GM18498 (cell line): ENCODE results near the gene GPR4.
"Not testable (repeated sequence)": the region's sequence is repeated elsewhere in the genome, so short reads cannot be mapped to it uniquely, and the experiment has no call there.

Experiments
- ATAC-seq: cut with Tn5 transposase; IDR thresholded peaks from one replicate; pipeline ENCODE4 v1.9.1; 2021; ENCODE audit warnings: mild to moderate bottlenecking, moderate library complexity; ENCODE audit not compliant: unreplicated experiment

GPR4 gene

GRCh38 chr19:45601524-45602374 is at the start of gene GPR4:
TSS of gene GPR4 (minus strand) at chr19:45602212. CDS start at chr19:45591866, 10,346 bp downstream.
- ATAC-seq = no peak

DNA sequence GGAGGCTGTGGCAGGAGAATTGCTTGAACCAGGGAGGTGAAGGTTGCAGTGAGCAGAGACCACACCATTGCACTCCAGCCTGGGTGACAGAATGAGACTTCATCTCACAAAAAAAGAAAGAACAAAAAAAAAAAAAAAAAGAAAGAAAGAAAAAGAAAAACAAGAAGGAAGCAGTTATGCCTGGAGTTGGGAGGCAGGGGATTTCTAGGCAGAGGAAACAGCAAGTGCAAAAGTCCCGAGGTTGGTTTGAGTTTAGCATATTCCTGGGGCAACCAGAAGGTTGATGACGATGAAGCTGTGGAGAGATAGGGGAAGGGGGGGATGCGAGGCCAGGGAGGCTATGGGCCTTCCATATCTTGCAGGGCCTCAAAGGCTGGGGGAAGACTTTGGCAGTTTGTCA is 48.7 kb upstream of the GPR4 start:
- no peak for ATAC-seq

DNA sequence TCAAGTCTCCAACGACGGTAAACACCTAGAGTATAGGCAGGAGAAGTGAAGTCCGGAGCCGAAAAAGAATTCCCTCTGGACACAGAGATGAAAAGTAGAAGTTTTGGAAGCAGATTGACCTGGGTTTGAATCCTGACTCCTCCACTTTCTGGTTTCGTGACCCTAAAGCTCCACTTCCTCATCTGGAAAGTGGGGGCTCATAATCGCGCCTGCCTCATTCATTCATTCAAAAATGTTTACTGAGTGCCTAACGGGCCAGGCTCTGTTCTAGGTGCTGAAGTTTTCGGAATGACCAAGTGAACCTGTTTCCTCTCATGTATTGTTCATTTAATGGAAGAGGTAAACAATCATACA is 44.3 kb upstream of the GPR4 start:
- no peak for ATAC-seq

DNA sequence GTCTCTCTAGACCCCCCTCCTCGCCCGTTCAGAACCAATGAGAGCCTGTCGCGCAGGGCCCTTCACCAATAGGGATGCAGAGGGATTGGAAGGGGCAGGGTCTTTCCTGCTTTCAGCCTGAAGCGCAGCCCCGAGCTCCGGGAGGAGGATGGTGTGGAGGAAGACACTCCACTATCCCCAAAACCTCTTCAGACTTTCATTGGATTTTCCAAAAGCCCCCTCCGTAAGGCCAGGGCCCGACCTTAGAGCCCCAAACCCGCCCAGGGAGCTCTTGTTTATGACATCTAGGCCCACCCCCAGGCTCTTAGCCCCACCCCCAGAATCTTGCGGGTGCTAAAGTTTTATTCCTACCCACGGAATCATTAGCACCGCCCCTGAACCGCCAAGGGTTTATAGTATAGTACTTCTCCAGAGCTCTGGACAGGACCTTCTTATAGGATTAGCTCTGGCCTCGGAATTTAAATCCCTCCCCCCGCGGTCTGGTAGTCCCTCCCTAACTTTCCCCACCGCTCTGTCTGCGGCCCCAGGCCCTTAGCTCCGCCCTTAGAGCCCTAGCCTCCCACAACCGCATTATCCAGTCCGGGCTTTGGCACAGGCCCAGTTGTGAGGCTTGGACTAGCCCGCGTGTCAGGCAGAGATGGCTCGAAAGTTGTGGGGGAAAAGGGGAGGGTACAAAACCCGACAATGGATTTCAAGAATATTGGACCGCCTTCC is 43.8 kb upstream of the GPR4 start:
- ATAC-seq = peak; percentile 34

- no peak for ATAC-seq
These were observed 43.1 kb upstream of the GPR4 start for GRCh38 chr19:45645068-45645630.

DNA sequence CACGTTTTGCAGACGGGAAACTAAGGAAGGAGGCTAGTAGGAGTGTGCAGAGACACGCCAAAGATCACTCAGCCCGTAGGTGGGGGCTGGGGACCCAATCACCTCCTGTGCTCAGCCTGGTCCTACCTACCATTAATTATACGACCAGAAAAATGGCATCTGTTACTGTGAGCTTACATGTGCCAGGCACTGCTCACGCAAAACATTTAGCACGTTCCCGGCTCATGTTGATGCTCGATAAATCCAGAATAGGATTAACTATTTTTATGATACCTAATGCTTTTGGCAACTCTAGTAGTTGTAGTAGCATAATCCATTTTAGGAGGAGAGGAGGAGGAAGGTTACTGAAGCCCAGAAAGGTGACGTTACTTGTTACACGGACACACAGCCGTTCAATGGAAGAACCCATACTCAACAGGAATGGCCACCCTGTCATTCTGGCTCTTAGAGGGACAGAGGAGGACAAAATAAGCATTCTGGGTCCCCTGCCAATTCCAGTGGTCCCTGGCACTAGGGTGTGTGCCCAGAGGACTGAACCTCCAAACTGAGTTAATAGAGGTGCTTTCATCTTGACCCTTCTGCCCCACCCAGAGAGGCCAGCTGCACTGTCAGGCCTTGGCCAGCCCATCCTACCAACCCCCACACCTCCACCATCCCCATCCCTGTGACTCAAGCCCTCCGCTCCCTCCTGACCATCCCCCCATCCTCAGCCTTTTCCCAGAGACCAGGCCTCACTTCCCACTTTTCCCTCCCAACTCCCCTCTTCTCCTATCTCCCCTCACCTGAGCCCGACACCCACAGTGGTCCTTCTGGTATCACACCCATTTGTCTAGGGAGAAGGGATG is 42.1 kb upstream of the GPR4 start:
- ATAC-seq = no peak

GRCh38 chr19:45643024-45643926 is 41.3 kb upstream of the GPR4 start:
- no peak for ATAC-seq

DNA sequence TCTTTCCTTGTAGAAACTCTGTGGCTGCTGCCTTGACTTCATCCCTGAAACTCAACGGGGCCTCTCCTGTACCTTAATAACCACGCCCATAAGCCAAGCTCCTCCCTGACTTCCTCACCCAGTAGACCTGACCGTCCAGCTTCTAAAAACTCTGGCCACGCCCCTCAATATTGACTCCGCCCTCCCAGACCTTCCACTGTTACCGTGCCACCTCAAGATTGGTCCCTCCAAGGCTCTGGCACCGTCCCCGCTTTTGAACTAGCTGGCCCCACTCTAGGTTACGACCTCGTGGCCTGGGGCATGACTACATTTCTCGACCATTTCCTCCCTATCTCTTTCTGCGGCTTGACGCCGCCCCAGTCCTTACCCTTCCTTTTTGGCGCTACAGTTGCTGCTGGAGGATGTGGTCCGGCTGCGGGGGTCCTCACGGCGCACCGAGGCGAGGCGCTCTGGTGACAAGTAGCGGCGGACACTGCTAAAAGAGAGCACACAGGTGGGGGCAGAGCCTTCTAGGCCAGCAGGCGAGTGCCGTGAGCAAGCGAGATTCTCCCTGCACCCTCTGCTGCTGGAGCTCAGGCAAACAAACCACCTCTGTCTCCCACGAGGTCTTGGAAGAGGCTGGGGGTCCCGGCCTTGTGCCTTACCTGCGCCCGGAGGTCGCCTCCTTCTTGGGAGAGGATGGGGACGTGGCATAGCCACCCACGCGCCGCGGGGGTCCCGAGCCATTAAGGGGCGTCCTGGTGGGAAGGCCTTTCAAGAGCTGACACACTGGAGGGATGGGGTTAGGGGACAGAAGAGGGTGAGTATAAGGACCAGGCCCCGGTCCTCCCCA is 39.5 kb upstream of the GPR4 start:
- ATAC-seq = peak; percentile 40

DNA sequence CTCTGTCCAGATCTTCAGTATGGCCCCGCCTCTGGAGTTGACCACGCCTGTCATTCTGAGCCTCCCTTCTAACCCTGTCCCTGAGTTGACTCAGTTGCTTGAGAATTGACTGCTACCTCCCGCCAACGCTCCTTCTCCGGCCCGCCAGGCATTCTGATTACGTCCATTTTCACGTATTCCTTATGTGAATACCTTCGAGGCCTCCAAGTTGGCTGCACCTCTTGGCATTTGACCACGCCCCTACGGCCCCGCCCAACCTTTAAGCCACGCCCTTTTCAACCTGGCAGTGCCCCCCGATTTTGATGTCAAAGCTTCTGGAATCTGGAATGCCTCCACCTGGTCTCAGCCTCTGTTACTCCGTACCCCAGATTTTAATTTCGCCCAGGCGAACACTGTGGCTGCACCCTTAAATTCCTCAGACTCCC is 38.8 kb upstream of the GPR4 start:
- no peak for ATAC-seq

GRCh38 chr19:45638930-45639729 is 37.1 kb upstream of the GPR4 start, which contains the start of gene EML2:
TSS of gene EML2 (minus strand) at chr19:45639397. CDS start at chr19:45639376, 21 bp downstream.
- no peak for ATAC-seq

DNA sequence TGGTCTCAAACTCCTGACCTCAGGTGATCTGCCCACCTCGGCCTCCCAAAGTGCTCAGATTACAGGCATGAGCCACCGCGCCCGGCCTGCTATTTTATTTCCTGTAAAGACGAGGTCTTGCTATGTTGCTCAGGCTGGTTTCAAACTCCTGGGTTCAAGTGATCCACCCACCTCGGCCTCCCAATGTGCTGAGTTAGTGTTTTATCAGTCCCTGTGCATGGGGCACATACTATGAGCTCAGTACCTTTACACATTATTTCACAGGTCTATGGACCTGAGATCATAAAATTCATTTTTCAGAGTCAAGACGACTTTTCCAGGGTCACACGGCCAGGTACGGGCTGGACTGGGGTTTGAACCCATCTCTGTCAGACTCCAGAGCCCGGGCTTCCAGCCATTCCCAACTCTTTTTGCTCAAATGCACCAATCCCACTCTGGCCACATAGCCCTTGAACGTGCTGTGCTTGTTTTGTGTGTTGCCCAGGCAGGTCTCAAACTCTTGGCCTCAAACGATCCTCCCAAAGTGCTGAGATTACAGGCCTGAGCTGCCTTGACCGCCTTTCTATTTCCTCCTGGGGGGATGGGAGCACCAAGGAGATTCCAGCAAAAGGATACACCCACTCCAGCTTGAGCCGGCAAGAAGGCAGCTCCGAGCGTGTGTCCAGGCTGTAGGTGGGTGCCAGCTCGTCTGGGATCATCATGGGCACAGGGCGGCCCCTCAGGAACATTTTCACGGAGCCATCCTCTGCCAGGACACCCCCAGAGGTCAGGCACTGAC is 36.1 kb upstream of the GPR4 start:
- no peak for ATAC-seq

DNA sequence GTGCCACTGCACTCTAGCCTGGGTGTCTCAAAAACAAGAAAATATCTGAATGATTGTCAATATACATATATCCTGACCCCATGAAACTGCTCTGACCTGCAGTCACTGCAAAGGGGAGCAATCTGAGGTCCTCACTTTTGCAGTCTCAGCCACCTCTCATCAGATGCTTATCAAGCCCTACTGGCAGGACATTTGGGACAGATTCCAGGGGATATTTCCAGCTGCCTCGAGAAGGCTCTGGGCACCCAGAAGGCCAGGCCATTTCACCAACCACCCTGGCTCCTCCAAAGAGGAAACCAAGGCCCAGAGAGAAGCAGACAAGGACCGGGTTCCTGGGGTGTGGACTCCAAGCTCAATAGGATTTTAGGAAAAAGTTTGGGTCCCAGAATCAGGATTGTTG is 34.9 kb upstream of the GPR4 start:
- no peak for ATAC-seq

DNA sequence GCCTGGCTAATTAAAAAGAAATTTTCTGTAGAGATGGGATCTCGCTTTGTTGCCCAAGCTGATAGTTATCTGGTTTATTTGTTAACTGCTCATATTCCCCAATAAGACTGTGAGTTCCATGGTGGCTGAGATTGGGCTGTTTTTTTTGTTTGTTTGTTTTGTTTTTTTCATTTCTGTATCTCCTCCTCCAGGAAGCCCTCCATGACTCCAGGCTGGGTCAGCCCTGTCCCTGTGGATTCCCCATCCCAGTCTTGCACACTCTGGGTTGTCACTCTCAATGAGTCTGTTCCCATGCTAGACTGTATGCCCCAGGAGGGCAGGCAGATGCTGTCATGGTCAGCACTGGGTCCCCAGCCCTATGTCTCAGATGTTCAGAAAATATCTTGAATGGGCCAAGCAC is 34.3 kb upstream of the GPR4 start:
- ATAC-seq = no peak

GRCh38 chr19:45632468-45633196 is 30.6 kb upstream of the GPR4 start:
- ATAC-seq = no peak

DNA sequence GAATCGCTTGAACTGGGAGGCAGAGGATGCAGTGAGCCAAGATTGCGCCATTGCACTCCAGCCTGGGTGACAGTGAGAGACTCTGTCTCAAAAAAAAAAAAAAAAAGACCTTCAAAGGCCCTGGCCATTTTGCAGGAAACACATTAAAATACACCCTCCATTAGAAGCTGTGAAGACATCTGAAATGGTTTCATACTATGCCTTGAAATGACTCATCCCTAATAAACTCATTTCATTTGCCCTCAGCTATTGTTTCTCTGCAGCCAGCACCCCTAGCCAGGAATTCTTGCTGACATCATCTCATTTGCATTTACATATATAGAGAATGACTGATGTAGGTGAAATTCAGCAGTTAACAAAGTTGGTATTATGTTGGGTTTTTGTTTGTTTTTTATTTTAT is 28.5 kb upstream of the GPR4 start:
- no peak for ATAC-seq

DNA sequence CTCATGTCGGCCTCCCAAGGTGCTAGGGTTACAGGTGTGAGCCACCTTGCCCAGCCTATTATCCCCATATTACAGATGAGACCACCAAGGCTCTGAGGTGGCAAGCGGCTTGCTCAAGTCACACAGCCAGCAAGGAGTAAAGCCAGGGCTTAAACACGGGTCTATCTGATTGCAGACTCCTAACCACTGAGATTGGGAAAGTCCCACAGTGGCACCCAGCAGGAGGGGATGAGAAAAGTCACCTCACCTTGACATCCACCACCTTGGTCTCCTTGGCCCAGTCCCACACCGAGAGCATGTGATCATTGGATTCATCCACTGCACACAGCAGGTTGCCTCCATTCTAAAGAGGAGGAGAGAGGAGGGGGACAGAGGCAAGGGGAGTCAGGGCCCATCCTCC is 27.7 kb upstream of the GPR4 start:
- ATAC-seq = no peak

DNA sequence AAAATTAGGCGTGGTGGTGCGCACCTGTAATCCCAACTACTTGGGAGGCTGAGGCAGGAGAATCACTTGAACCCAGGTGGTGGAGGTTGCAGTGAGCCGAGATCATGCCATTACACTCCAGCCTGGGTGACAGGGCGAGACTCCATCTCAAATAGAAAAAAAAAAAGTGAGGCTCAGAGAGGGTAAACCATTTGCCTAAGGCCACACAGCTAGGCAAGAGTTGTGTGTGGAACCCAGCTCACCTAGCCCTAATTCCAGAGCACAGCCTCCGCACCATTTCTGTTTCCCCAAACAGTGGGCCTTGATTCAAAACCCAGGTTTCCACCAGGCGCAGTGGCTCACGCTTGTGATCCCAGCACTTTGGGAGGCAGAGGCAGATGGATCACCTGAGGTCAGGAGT is 26.2 kb upstream of the GPR4 start:
- not testable (repeated sequence) for ATAC-seq
